22Rv1 (cell line): Measurements from ENCODE around the gene JPT1.

Experiments used
- CTCF ChIP-seq: fragments of 450-650 bp; IDR thresholded peaks from 2 replicates; pipeline ENCODE4 v1.5.1; 2017; ENCODE audit warnings: mild to moderate bottlenecking
- ZFX ChIP-seq: fragments of 450-650 bp; IDR thresholded peaks from 2 replicates; pipeline ENCODE4 v1.6.1; 2017; ENCODE audit warnings: antibody characterized with exemption, borderline replicate concordance

DNA sequence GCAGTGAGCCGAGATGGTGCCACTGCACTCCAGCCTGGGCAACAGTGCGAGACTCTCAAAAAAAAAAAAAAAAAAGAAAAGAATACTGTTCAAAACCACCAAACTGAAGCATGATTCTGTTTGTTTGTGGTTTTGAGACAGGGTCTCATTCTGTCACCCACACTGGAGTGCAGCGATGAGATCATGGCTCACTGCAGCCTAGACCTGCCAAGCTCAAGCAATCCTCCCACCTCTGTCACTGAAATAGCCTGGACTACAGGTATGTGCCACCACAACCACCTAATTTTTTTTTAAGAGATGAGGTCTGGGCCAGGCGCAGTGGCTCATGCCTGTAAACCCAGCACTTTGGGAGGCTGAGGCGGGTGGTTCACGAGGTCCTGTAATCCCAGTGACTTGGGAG lies 24.1 kb upstream of the JPT1 start:
- TF ChIP-seq CTCF (no peak), ZFX (no peak)
